ENCODE data around the gene LGR4.

The LGR4 gene

DNA sequence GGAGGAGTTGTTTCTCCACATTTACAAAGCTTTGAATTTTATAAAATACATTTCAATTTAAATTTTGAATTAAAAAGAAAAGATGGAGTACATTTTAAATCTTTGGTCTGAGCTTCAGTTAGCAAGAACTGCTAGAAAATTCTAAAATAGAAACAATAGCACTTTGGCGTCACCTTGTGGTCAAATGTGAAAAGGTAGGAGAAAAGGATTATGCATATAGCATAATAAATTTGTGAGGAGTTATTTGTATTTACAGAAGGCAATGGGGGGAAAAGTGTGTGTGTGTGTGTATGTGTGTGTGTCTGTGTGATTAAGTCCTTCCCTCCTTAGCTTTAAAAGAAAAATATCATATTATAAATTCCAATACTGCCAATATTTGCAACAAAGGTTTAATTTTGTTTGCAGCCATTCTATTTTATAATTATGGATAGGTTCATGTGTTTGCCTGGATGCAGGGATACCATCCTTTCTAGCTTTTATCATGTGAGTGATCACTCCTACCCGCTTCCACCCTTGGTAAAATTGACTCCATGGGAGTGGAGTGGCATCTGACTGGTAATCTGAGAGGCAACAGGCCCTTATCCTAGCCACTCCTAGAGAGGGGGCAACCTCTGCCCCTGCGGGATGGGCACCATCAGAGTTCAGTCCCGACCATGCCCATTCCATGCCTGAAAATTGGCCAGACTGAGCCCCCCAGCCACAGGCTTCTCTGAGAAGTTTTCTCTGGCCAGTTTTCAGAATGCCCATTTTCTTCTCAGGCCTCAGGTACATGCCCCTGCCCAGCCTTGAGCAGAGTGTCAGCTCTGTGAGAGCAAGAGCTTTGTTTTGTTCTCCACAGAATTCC, 13.6 kb upstream of the LGR4 start:
- DNase-seq (ENCODE audit: low read depth in 2 of 2), result no peak

GRCh38 chr11:27482793-27483192, 10.2 kb upstream of the LGR4 start:
- DNase-seq (ENCODE audit: low read depth in 2 of 2), result no peak

- no peak for DNase-seq (ENCODE audit: low read depth in 2 of 2)
Observed at GRCh38 chr11:27481992-27482391, 9.4 kb upstream of the LGR4 start.

DNA sequence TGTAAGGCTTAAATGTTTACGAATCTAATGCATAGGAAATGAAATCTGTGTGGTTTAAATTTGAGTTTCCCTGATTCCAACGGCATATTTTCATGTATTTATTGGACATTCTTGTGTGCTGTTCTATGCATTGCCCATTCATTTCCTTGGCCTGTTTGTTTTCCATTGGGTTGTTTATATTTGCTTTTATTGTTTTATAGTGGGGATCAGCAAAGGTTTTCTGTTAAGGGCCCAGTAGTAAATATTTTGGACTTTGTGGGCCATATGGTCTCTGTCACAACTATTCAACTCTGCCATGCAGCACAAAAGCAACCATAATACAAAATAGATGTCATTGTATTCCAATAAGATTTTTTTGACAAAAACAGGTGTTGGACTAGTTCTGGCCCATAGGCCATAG, 5.2 kb upstream of the LGR4 start:
- no peak for DNase-seq (ENCODE audit: low read depth in 2 of 2)

DNA sequence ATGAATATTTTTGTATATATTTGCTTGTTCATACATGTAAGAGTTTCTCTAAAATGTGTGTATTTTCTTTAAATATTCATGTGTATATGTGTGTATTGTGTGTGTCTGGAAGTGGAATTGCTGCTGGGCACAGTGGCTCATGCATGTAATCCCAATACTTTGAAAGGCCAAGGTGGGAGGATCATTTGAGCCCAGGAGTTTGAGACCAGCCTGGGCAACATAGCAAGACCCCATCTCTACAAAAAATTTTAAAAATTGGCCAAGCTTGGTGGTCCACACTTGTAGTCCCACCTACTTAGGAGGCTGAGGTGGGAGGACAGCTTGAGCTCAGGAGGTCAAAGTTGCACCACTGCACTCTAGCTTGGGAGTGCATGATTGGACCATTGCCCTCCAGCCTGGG, 4.7 kb upstream of the LGR4 start:
- no peak for DNase-seq (ENCODE audit: low read depth in 2 of 2)

- no peak for DNase-seq (ENCODE audit: low read depth in 2 of 2)
Observed at GRCh38 chr11:27475622-27476021, 3.0 kb upstream of the LGR4 start.

DNA sequence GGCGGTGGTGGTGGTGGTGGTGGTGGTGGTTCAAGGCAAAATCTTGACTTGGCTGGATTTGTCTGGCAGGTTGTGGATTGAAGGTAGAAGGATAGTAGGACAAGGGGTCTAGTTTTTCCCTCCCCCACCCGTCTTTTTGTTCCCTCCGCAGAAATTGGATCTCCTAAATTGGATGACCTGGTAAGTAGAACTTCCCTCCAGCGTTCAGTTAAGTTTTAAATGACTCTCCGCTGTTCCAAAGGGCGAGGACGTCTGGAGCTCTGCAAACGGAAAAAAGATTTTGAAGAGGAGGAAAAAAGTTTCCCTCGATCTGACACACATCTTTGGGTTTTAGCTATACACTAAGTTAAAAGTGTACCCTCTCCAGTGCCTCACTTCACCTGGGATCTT, 422 bp upstream of the LGR4 start:
- no peak for DNase-seq (ENCODE audit: low read depth in 2 of 2)

- no peak for DNase-seq (ENCODE audit: low read depth in 2 of 2)
Observed at GRCh38 chr11:27471589-27472397, 797 bp downstream of the LGR4 start.

- DNase-seq (ENCODE audit: low read depth in 2 of 2), result no peak
Observed at GRCh38 chr11:27470826-27471588, 1.6 kb downstream of the LGR4 start.

DNA sequence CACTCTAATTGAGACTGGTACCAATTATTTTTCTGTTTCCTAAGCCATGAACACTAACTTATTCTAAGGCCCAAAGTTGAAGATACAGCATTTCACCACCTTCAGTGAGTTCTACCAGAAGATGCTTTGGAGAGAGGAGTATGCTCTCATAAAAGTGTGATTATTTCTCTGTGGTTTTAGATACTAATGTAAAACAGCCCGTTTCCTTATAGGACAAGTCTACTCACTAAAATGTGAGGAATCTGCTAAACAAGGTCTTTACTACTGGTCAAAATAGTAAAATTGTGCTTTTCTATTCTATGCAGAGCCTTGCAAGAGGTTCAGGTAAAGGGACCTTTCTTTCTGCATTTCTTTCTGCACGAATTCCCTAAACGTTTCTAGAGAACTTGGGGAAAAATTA, 2.4 kb downstream of the LGR4 start:
- no peak for DNase-seq (ENCODE audit: low read depth in 2 of 2)

DNA sequence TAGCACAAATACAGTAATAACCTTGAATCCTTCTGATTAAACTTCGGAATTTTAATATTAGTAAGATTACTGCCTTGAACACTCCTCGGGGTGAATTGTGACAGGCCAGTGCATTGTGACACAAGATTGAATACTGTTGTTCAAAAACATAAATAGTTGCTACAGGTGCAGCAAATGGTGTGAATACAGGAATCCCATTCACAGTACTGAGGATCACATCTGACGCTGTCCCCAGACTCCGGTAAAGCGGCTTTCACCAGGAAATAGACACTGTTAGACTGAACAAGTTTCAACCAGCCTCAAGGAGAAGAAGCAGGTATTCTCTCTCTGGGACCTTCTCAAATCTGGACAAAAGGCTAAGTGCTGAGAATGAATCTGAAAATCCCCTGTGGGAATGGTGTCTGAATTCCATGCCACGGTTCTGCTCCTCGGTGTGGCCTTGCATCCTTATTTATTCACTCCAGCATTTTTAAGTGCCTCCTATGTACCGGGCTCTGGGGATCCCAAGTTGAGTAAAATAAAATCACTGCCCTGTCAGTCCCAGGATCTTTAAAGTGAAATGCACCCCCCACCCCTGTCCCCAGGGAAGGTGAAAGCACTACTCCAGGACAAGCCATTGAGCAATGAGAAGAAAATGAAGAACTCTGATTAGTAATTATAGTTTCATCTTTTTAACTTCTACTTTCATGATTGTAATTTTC, 3.4 kb downstream of the LGR4 start:
- DNase-seq (ENCODE audit: low read depth in 2 of 2), result no peak

DNA sequence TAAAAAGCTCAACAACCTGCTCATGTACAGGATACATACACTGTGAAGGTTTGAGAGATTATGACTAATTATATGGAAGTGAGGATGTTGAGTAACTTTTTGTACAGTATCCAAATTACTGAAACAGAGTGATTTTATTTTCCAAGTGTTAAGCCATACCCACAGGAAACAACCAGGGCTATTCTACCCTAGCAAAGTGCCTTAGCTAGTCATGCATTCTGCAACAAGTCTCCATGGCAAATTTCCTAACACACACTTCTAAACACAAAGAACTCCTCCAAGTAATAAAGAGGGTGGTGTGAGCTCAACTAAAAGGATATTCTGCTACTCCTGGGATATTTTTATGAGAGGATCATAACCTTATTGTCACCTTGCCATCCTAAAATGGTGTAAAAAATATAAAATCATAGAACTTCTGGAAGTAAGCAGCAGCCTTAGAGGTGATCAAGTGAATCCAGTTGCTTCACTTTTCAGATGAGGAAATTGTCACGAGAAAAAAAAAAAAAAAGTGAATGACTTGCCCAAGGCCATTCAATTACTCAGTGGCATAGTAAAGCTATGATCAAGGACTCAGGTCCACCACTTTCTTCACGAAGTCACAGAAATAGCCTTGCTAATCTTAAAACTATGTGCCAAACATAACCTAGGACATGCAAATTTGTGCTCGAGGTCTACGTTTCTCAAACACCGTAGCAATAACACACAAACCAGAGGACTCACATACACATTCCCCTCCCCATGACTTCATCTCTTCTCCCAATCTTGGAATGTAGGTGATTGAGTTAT, 4.2 kb downstream of the LGR4 start:
- DNase-seq (ENCODE audit: low read depth in 2 of 2), result no peak

DNA sequence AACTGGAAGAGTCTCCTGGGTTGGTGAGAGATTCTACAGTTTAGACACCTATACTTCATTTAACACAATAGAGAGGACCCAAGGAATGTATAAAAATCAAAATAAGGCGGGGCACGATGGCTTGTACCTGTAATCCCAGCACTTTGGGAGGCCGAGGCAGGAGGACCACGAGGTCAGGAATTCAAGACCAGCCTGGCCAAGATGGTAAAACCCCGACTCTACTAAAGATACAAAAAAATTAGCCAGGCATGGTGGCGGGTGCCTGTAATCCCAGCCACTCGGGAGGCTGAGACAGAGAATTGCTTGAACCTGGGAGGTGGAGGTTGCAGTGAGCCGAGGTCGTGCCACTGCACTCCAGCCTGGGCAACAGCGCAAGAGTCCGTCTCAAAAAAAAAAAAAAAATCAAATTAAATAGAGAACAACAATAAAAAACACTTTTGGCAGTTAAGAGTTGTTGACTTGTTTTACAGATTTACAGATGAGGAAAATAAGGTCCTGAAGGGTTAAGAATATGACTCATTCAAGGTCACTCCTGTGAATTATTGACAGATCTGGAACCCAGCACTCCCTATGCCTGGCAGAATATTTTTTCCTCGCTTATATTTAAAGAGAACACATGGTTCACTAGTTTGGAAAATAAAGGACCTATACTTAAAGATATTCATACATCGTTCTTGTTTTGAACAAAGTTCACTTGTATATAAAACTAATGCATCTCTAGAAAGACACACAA, 5.2 kb downstream of the LGR4 start:
- no peak for DNase-seq (ENCODE audit: low read depth in 2 of 2)

DNA sequence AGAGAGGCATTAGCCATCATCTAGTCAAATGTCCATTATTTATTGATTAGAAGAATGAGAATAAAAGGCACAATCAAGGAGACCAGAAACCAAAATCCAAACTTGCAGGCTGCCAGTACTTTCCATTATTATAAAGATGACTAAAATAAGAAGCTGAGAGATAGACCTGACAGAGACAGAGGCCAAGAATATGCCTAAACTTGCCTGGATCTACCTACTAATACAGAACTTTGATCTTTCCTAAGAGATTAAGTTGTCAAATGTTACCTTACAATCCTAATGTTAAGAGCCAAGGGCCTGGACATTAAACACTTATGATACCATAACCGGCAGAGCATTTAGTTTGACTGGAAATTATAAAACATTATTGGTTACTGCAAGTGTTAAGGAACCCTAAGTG, 6.2 kb downstream of the LGR4 start:
- no peak for DNase-seq (ENCODE audit: low read depth in 2 of 2)

- no peak for DNase-seq (ENCODE audit: low read depth in 2 of 2)
Observed at GRCh38 chr11:27465629-27466028, 7.0 kb downstream of the LGR4 start.

DNA sequence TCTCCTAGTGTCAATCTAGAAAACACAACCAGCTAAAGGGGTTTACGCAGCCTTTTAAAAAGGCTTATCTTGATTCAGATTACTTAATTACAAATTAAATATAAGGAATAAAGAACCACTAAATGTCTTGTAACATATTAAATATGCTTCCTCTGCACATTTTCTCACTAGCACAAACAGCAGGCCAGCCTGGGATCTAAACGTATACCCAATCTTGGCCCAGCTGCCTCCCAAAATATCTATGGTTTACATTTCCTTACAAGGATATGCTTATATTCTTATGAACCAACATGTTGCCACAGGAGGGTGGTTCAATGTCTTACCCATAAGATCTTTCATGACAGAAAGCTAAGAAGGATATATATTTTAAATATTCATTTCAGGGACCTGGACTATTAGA, 7.7 kb downstream of the LGR4 start:
- DNase-seq (ENCODE audit: low read depth in 2 of 2), result no peak

- DNase-seq (ENCODE audit: low read depth in 2 of 2), result no peak
Observed at GRCh38 chr11:27464289-27464696, 8.3 kb downstream of the LGR4 start.

DNA sequence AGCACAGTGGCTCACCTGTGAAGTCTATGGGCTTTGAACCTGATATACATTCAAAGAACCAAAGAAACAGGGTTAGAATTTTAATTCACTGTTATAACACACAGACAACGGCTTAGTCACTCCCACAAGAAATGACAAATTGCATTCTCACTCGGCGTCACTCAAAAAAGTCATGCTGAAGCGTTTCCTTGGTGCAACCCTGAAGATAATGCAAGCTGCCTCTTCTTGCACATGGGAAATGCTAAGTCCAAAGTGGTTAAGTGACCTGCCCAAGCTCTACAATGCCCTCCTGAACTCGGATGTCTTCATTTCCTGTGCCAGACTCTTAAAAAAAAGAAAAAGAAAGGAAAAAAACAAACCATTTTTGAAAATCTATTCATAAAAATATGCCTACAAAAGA, 10.0 kb downstream of the LGR4 start:
- DNase-seq (ENCODE audit: low read depth in 2 of 2), result no peak

DNA sequence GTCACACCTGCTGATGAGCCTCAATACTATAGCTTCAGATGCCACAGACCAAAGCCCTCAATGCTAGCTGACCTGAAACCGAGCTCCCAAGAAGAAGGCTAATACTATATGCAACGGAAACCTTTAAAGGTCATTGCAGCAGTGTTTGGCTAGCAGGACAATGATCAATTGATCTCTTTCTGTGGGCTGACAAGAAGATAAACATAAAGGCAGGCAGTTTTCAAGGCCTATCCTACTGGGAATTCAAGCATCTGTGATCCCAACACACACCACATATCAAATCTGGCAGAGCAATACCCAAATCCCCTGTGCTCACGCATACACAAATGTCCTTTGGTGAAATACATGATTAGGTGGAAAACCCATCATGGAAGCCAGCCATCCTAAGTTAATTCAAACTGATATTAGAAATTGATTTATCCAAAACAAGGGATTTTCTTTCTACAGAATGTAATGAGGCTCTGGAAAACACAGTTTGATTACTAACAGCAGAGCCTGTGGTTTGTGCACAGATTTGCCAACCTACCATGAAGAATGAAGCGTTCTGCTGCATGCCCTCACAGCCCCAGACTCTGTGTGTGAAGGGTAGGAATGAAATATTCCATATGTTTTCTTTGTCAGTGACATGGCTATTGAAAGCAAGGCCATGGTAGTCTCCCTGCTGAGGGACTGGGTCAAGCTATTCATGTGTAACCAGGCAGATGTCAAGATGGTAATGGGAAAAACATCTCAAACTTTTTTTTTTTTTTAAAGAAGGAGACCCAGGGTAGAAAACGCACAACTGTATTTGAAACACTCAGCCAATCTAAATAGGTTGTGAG, 12.2 kb downstream of the LGR4 start:
- no peak for DNase-seq (ENCODE audit: low read depth in 2 of 2)

Data from stimulated activated CD4-positive, alpha-beta T cell treated with anti-CD3 and anti-CD28 coated beads, Interleukin-12 subunit alpha, Interleukin-12 subunit beta, amount 100 ng/mL, for 24 hours (primary cell).